Hepatocyte (in vitro differentiated cells): Measurements from ENCODE around the gene ZEB2.

Experiments used
- CTCF ChIP-seq: fragments of 200-600 bp; sonication (generic); IDR thresholded peaks from 2 replicates; pipeline ENCODE4 v1.5.1; 2016; ENCODE audit warnings: antibody characterized with exemption, mild to moderate bottlenecking; ENCODE audit not compliant: poor library complexity
- EZH2phosphoT487 ChIP-seq: fragments of 200-600 bp; sonication (generic); IDR thresholded peaks from one replicate; pipeline ENCODE4 v1.6.1; 2018; ENCODE audit warnings: antibody characterized with exemption, mild to moderate bottlenecking, low read depth, moderate library complexity; ENCODE audit not compliant: unreplicated experiment, severe bottlenecking

GRCh38 chr2:144520756-144521487 is 1.0 kb upstream of the ZEB2 start:
- TF ChIP-seq CTCF (no peak), EZH2phosphoT487 (no peak)
